GM23338 (cell line): ENCODE measurements around the gene RELL1.

Experiments
- CREB1 ChIP-seq: fragments of 250-450 bp; sonication (Bioruptor Pico); IDR thresholded peaks from 2 replicates; pipeline ENCODE4 v1.5.0; 2020; ENCODE audit warnings: low read depth, mild to moderate bottlenecking, moderate library complexity
- EZH2 ChIP-seq: fragments of 200-600 bp; sonication (generic); IDR thresholded peaks from one replicate; pipeline ENCODE4 v1.8.0; 2017; ENCODE audit warnings: antibody characterized with exemption, mild to moderate bottlenecking, low read depth; ENCODE audit not compliant: unreplicated experiment
- EZH2phosphoT487 ChIP-seq: fragments of 200-600 bp; sonication (generic); IDR thresholded peaks from one replicate; pipeline ENCODE4 v1.8.1; 2018; ENCODE audit warnings: antibody characterized with exemption; ENCODE audit not compliant: unreplicated experiment
- JUNB ChIP-seq: IDR thresholded peaks from one replicate; pipeline ENCODE4 v1.6.1; 2016; ENCODE audit warnings: antibody characterized with exemption; ENCODE audit not compliant: unreplicated experiment
- POLR2AphosphoS5 ChIP-seq: IDR thresholded peaks from 2 replicates; pipeline ENCODE4 v1.6.1; 2016; ENCODE audit warnings: antibody characterized with exemption, low read depth
- ZNF331 ChIP-seq: fragments of 250-450 bp; sonication (Bioruptor Pico); IDR thresholded peaks from 2 replicates; pipeline ENCODE4 v1.5.0; 2020; ENCODE audit warnings: low read depth, mild to moderate bottlenecking, moderate library complexity
- TF ChIP-seq, protein P1 (sequence below), 2 experiments: fragments of 200-600 bp in 1 of 2; sonication (generic) in 1 of 2; conservative IDR thresholded peaks; 2 replicates each; pipeline versions ENCODE4 v1.5.1 to v1.6.1; 2016 to 2017; ENCODE audit warnings: antibody characterized with exemption in 2 of 2, low read depth in 2 of 2, mild to moderate bottlenecking in 2 of 2, moderate library complexity in 1 of 2
- TF ChIP-seq, protein P2 (sequence below): IDR thresholded peaks from one replicate; pipeline ENCODE4 v1.6.1; 2018; ENCODE audit warnings: antibody characterized with exemption; ENCODE audit not compliant: unreplicated experiment
- TF ChIP-seq, protein P3 (sequence below): IDR thresholded peaks from 2 replicates; pipeline ENCODE4 v1.6.1; 2016; ENCODE audit warnings: antibody characterized with exemption

DNA sequence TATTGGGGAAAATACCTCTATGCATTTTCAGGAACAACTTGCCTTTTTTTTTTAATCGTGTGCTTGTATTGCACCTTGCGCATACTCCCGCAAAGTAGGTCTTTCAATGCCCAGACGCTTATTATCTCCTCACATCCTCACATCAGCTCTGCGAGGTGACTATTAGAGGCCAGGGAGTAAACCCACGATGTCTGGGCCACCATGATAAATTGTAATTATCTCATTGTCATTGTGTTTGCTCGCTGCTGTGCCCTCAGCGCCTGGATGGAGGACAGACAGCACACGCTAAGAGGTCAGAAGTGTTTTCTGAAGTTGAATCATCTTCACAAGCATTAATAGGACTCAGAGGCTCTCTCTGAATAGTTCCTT lies 1.0 kb upstream of the RELL1 start:
- TF ChIP-seq EZH2 (no peak), POLR2AphosphoS5 (no peak), JUNB (no peak), EZH2phosphoT487 (no peak), CREB1 (CRISPR knock-in tag) (no peak), ZNF331 (CRISPR knock-in tag) (no peak)
- TF ChIP-seq, protein P1, sequence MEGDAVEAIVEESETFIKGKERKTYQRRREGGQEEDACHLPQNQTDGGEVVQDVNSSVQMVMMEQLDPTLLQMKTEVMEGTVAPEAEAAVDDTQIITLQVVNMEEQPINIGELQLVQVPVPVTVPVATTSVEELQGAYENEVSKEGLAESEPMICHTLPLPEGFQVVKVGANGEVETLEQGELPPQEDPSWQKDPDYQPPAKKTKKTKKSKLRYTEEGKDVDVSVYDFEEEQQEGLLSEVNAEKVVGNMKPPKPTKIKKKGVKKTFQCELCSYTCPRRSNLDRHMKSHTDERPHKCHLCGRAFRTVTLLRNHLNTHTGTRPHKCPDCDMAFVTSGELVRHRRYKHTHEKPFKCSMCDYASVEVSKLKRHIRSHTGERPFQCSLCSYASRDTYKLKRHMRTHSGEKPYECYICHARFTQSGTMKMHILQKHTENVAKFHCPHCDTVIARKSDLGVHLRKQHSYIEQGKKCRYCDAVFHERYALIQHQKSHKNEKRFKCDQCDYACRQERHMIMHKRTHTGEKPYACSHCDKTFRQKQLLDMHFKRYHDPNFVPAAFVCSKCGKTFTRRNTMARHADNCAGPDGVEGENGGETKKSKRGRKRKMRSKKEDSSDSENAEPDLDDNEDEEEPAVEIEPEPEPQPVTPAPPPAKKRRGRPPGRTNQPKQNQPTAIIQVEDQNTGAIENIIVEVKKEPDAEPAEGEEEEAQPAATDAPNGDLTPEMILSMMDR (conservative IDR thresholded peaks at IDR 0.05; ENCODE audit: low read depth in 2 of 2): no peak
- TF ChIP-seq, protein P2, sequence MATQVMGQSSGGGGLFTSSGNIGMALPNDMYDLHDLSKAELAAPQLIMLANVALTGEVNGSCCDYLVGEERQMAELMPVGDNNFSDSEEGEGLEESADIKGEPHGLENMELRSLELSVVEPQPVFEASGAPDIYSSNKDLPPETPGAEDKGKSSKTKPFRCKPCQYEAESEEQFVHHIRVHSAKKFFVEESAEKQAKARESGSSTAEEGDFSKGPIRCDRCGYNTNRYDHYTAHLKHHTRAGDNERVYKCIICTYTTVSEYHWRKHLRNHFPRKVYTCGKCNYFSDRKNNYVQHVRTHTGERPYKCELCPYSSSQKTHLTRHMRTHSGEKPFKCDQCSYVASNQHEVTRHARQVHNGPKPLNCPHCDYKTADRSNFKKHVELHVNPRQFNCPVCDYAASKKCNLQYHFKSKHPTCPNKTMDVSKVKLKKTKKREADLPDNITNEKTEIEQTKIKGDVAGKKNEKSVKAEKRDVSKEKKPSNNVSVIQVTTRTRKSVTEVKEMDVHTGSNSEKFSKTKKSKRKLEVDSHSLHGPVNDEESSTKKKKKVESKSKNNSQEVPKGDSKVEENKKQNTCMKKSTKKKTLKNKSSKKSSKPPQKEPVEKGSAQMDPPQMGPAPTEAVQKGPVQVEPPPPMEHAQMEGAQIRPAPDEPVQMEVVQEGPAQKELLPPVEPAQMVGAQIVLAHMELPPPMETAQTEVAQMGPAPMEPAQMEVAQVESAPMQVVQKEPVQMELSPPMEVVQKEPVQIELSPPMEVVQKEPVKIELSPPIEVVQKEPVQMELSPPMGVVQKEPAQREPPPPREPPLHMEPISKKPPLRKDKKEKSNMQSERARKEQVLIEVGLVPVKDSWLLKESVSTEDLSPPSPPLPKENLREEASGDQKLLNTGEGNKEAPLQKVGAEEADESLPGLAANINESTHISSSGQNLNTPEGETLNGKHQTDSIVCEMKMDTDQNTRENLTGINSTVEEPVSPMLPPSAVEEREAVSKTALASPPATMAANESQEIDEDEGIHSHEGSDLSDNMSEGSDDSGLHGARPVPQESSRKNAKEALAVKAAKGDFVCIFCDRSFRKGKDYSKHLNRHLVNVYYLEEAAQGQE: no peak
- TF ChIP-seq, protein P3, sequence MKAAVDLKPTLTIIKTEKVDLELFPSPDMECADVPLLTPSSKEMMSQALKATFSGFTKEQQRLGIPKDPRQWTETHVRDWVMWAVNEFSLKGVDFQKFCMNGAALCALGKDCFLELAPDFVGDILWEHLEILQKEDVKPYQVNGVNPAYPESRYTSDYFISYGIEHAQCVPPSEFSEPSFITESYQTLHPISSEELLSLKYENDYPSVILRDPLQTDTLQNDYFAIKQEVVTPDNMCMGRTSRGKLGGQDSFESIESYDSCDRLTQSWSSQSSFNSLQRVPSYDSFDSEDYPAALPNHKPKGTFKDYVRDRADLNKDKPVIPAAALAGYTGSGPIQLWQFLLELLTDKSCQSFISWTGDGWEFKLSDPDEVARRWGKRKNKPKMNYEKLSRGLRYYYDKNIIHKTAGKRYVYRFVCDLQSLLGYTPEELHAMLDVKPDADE: no peak
